Neuronal stem cell (in vitro differentiated cells): ENCODE results near the gene FLRT1.

Source experiments
- DNase-seq: peaks from one replicate; pipeline ENCODE4 v3.0.0-alpha.2; 2013; ENCODE audit warnings: low spot score
- H2AFZ ChIP-seq: one replicate; pipeline ENCODE4 v1.6.1; 2013; ENCODE audit warnings: mild to moderate bottlenecking, low read length, inconsistent platforms
- H2AK5ac ChIP-seq: 2 replicates; pipeline ENCODE4 v1.6.1; 2013; ENCODE audit warnings: low read depth, mild to moderate bottlenecking, inconsistent platforms, low read length, moderate library complexity, mixed read lengths
- H2BK120ac ChIP-seq: 2 replicates; pipeline ENCODE4 v1.6.1; 2013; ENCODE audit warnings: low read depth, mild to moderate bottlenecking, inconsistent platforms, low read length, moderate library complexity, mixed read lengths
- H2BK12ac ChIP-seq: one replicate; pipeline ENCODE4 v1.6.1; 2013; ENCODE audit warnings: low read length, inconsistent platforms
- H2BK15ac ChIP-seq: 2 replicates; pipeline ENCODE4 v1.6.1; 2013; ENCODE audit warnings: mild to moderate bottlenecking, low read length, inconsistent platforms, mixed read lengths
- H2BK5ac ChIP-seq: one replicate; pipeline ENCODE4 v1.6.1; 2013; ENCODE audit warnings: inconsistent platforms, mild to moderate bottlenecking, low read length, moderate library complexity
- H3K14ac ChIP-seq: one replicate; pipeline ENCODE4 v1.6.1; 2013; ENCODE audit warnings: low read length, inconsistent platforms
- H3K18ac ChIP-seq: 2 replicates; pipeline ENCODE4 v1.6.1; 2013; ENCODE audit warnings: low read length, inconsistent platforms
- H3K23ac ChIP-seq: 2 replicates; pipeline ENCODE4 v1.6.1; 2013; ENCODE audit warnings: low read depth, mild to moderate bottlenecking, mixed read lengths, low read length, inconsistent platforms; ENCODE audit not compliant: poor library complexity
- H3K27ac ChIP-seq: replicated peaks from 3 replicates; pipeline ENCODE4 v1.5.1; 2013; ENCODE audit warnings: low read length, inconsistent platforms
- H3K27me3 ChIP-seq, 3 experiments: 2 replicates each; pipeline ENCODE4 v1.6.1; 2013; ENCODE audit warnings: low read length in 3 of 3, mild to moderate bottlenecking in 2 of 3, inconsistent platforms in 1 of 3, low read depth in 1 of 3, mixed read lengths in 1 of 3, moderate library complexity in 1 of 3; ENCODE audit not compliant: control insufficient read depth in 3 of 3, insufficient read depth in 3 of 3
- H3K36me3 ChIP-seq, 2 donors: replicated peaks in 1 of 2; 2 replicates each; pipeline ENCODE4 v1.6.1; 2013; ENCODE audit warnings: low read length in 2 of 2; ENCODE audit not compliant: control insufficient read depth in 2 of 2, insufficient read depth in 2 of 2
- H3K4ac ChIP-seq: 2 replicates; pipeline ENCODE4 v1.6.1; 2013; ENCODE audit warnings: inconsistent platforms, mild to moderate bottlenecking, low read length, moderate library complexity
- H3K4me1 ChIP-seq, 2 donors: 1 replicate in 1 of 2; 2 replicates in 1 of 2; pipeline ENCODE4 v1.6.1; 2013; ENCODE audit warnings: low read length in 2 of 2, low read depth in 1 of 2; ENCODE audit not compliant: control insufficient read depth in 2 of 2, insufficient read depth in 1 of 2
- H3K4me2 ChIP-seq: one replicate; pipeline ENCODE4 v1.6.1; 2013; ENCODE audit warnings: mild to moderate bottlenecking, low read length, inconsistent platforms; ENCODE audit not compliant: insufficient read depth, poor library complexity, severe bottlenecking
- H3K4me3 ChIP-seq, 2 donors: 2 replicates each; pipeline ENCODE4 v1.5.1; 2013; ENCODE audit warnings: low read length in 2 of 2, mild to moderate bottlenecking in 2 of 2, inconsistent platforms in 1 of 2, moderate library complexity in 1 of 2
- H3K79me1 ChIP-seq: one replicate; pipeline ENCODE4 v1.6.1; 2013; ENCODE audit warnings: low read depth, mild to moderate bottlenecking, inconsistent platforms, low read length, moderate library complexity
- H3K9ac ChIP-seq: one replicate; pipeline ENCODE4 v1.6.1; 2013; ENCODE audit warnings: mild to moderate bottlenecking, low read depth, low read length, inconsistent platforms; ENCODE audit not compliant: poor library complexity
- H3K9me3 ChIP-seq, 2 donors: replicated peaks in 1 of 2; 2 replicates each; pipeline versions ENCODE3 to v1.6.1; 2013; ENCODE audit warnings: low read length in 2 of 2, mild to moderate bottlenecking in 2 of 2, inconsistent platforms in 1 of 2, low read depth in 1 of 2, mixed read lengths in 1 of 2, moderate library complexity in 1 of 2; ENCODE audit not compliant: control insufficient read depth in 2 of 2, insufficient read depth in 1 of 2
- H4K8ac ChIP-seq: one replicate; pipeline ENCODE4 v1.6.1; 2013; ENCODE audit warnings: low read depth, mild to moderate bottlenecking, inconsistent platforms, low read length, moderate library complexity
- H4K91ac ChIP-seq: one replicate; pipeline ENCODE4 v1.6.1; 2013; ENCODE audit warnings: low read length, low read depth, mild to moderate bottlenecking, inconsistent platforms; ENCODE audit not compliant: poor library complexity
- WGBS, 2 donors: extraction: QIAGEN DNeasy Blood & Tissue Kit; methylation state at CpG; one replicate each; pipeline ENCODE4 v1.1.7; 2013; ENCODE audit warnings: missing lambda C conversion rate in 2 of 2, mixed read lengths in 1 of 2; ENCODE audit not compliant: insufficient read length in 2 of 2, insufficient replicate concordance in 1 of 2; ENCODE audit errors: extremely low coverage in 2 of 2; 5-methylcytosine and 5-hydroxymethylcytosine counted together

FLRT1 gene

GRCh38 chr11:64001484-64002420 is 34.0 kb upstream of the FLRT1 start:
- Histone ChIP-seq H3K36me3 (peaks cover 9 to 29% of the 10 kb centered on the region in 2 donors), H3K4me3 (no peak overlapping the region), H4K8ac (no peak overlapping the region), H3K9ac (no peak overlapping the region), H2BK12ac (no peak overlapping the region), H2BK15ac (no peak overlapping the region), H2BK120ac (no peak overlapping the region), H3K27ac (no peak overlapping the region), H3K23ac (peak overlapping the region; percentile 6), H3K4me2 (no peak overlapping the region), H2AK5ac (no peak overlapping the region), H2BK5ac (no peak overlapping the region), H3K27me3 (peaks cover 0 to 45% (median 0%) of the 10 kb centered on the region in 3 experiments), H3K4ac (no peak overlapping the region), H3K9me3 (no peaks in the 10 kb centered on the region), H3K4me1 (peaks cover 2 to 19% of the 10 kb centered on the region in 2 donors), H2AFZ (no peak overlapping the region), H3K14ac (no peak overlapping the region), H4K91ac (no peak overlapping the region), H3K18ac (peak overlapping the region; percentile 64), H3K79me1 (peaks cover 9% of the 10 kb centered on the region)
- DNase-seq = no peak
- no CpG with 5 or more reads among the region's 23 CpGs for WGBS, 2 donors

- Histone ChIP-seq H4K91ac (no peak overlapping the region), H3K27ac (no peak overlapping the region), H3K27me3 (peaks cover 0 to 66% (median 0%) of the 10 kb centered on the region in 3 experiments), H3K4ac (no peak overlapping the region), H2BK5ac (no peak overlapping the region), H3K23ac (peak overlapping the region; percentile 68), H2AFZ (no peak overlapping the region), H2BK12ac (peak overlapping the region; percentile 75), H3K14ac (peak overlapping the region; percentile 94), H3K18ac (peak overlapping the region; percentile 74), H2BK120ac (no peak overlapping the region), H3K9me3 (no peaks in the 10 kb centered on the region), H2BK15ac (no peak overlapping the region), H3K4me1 (peaks cover 12 to 20% of the 10 kb centered on the region in 2 donors), H4K8ac (no peak overlapping the region), H3K9ac (peak overlapping the region; percentile 50), H3K79me1 (peaks cover 7% of the 10 kb centered on the region), H2AK5ac (peak overlapping the region; percentile 32), H3K36me3 (peaks cover 0 to 11% of the 10 kb centered on the region in 2 donors), H3K4me2 (no peak overlapping the region), H3K4me3 (no peak overlapping the region)
- no CpG with 5 or more reads among the region's 23 CpGs for WGBS, 2 donors
- DNase-seq = no peak
These were observed 31.7 kb upstream of the FLRT1 start for GRCh38 chr11:64003807-64004589.

- Histone ChIP-seq H4K91ac (no peak overlapping the region), H3K36me3 (peaks cover 0 to 11% of the 10 kb centered on the region in 2 donors), H3K9ac (no peak overlapping the region), H2BK120ac (no peak overlapping the region), H3K27ac (no peak overlapping the region), H2BK12ac (no peak overlapping the region), H2AFZ (no peak overlapping the region), H2BK15ac (no peak overlapping the region), H3K9me3 (no peaks in the 10 kb centered on the region), H3K23ac (no peak overlapping the region), H3K14ac (no peak overlapping the region), H3K4me2 (no peak overlapping the region), H2BK5ac (no peak overlapping the region), H3K4me1 (peaks cover 12 to 17% of the 10 kb centered on the region in 2 donors), H3K4me3 (no peak overlapping the region), H3K18ac (no peak overlapping the region), H3K4ac (no peak overlapping the region), H3K27me3 (peaks cover 0 to 66% (median 0%) of the 10 kb centered on the region in 3 experiments), H4K8ac (no peak overlapping the region), H3K79me1 (peaks cover 6% of the 10 kb centered on the region), H2AK5ac (no peak overlapping the region)
- DNase-seq = no peak
- no CpG with 5 or more reads among the region's 4 CpGs for WGBS, 2 donors
These were observed 31.1 kb upstream of the FLRT1 start for GRCh38 chr11:64004590-64004984.
